ENCODE measurements around the gene GMCL1. TPM values are rescaled to one million over a fixed set of nuclear protein-coding genes. Genes with fewer than 3 reads are reported as not detected.
"Not testable (repeated sequence)": the region's sequence is repeated elsewhere in the genome, so short reads cannot be mapped to it uniquely, and the experiment has no call there.

GMCL1 gene
- total RNA-seq, 1 donor from 2014 or later = 16.3 TPM

DNA sequence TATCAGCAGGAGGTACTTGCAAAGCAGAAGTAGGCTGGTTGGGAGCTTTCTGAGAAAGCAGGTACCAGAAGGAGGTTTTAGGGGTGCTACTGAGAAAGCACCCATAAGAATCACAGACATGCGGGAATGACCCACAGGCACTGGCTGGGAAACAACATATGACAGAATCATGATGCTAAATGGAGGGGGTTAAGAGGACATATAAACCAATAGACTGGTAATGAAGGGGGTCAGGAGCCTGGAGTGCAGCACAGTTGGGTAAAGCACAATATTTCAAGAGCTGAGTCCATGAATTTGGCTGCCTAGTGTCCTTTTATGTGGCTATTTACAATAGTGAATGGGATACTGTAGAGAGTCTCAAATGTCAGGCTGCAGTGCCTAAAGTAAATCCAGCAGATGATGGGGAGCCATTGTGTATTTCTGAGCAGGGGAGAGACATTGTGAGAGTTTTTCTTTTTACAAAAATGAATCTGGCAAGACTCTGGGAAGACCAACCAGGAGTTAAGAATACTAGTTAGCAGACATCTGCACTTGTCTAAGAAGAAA is 27.6 kb upstream of the GMCL1 start:
- Mint-ChIP-seq H3K4me3 (no peak overlapping the region), H3K27ac (no peak overlapping the region), H3K4me1 (peaks cover 48% of the 10 kb centered on the region), H3K27me3 (ENCODE audit: low read depth) (no peaks in the 10 kb centered on the region), H3K9me3 (no peaks in the 10 kb centered on the region), H3K36me3 (peaks cover 19% of the 10 kb centered on the region)
- TF ChIP-seq, protein P1, sequence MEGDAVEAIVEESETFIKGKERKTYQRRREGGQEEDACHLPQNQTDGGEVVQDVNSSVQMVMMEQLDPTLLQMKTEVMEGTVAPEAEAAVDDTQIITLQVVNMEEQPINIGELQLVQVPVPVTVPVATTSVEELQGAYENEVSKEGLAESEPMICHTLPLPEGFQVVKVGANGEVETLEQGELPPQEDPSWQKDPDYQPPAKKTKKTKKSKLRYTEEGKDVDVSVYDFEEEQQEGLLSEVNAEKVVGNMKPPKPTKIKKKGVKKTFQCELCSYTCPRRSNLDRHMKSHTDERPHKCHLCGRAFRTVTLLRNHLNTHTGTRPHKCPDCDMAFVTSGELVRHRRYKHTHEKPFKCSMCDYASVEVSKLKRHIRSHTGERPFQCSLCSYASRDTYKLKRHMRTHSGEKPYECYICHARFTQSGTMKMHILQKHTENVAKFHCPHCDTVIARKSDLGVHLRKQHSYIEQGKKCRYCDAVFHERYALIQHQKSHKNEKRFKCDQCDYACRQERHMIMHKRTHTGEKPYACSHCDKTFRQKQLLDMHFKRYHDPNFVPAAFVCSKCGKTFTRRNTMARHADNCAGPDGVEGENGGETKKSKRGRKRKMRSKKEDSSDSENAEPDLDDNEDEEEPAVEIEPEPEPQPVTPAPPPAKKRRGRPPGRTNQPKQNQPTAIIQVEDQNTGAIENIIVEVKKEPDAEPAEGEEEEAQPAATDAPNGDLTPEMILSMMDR (IDR thresholded peaks at IDR 0.05; ENCODE audit: unreplicated experiment) = no peak
- no peak for DNase-seq (ENCODE audit: low spot score in 2 of 2, unreplicated experiment in 2 of 2)

DNA sequence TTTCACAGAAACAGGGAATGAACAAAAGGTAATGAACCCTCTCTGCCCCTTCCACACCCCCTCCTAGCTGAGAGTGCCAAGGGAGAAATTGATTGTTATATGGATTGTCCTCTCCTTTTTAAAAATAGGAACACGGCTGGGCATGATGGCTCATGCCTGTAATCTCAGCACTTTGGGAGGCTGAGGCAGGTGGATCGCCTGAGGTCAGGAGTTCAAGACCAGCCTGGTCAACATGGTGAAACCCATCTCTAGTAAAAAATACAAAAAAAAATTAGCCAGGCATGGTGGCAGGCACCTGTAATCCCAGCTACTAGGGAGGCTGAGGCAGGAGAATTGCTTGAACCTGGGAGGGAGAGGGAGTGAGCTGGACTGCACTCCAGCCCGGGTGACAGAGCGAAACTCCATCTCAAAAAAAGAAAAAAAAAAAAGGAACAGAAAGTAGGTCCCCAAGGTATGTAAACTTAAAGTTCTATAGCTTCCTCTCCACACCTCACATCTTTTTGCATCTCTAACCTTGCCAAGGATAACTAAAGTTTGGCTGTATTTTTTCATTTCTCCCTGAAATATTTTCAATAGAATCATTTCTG is 26.6 kb upstream of the GMCL1 start:
- Mint-ChIP-seq H3K36me3 (peaks cover 23% of the 10 kb centered on the region), H3K4me1 (peaks cover 37% of the 10 kb centered on the region)
- H3K9me3 Mint-ChIP-seq; DNase-seq (ENCODE audit: low spot score in 2 of 2, unreplicated experiment in 2 of 2); H3K27ac Mint-ChIP-seq; H3K4me3 Mint-ChIP-seq; H3K27me3 Mint-ChIP-seq (ENCODE audit: low read depth): not testable (repeated sequence)

DNA sequence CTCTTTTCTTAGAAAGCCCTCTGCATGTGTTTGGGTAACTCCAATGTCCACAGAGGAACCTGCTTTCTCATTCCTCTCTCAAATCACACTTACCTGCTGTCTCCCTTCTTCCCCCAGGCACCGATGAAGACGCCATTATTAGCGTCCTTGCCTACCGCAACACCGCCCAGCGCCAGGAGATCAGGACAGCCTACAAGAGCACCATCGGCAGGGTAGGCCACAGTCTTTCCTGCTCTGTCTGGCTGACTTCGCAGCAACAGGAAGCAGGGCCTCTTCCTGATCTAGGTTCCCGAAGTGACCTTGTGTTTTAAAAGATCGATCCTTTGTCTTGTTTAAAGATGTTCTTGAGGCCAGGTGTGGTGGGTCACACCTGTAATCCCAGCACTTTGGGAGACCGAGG is 25.0 kb upstream of the GMCL1 start:
- TF ChIP-seq, protein P1 (IDR thresholded peaks at IDR 0.05; ENCODE audit: unreplicated experiment) = no peak
- Mint-ChIP-seq H3K4me1 (peaks cover 24% of the 10 kb centered on the region), H3K36me3 (peaks cover 28% of the 10 kb centered on the region), H3K9me3 (no peaks in the 10 kb centered on the region), H3K4me3 (no peak overlapping the region), H3K27me3 (ENCODE audit: low read depth) (no peaks in the 10 kb centered on the region), H3K27ac (no peak overlapping the region)
- no peak for DNase-seq (ENCODE audit: low spot score in 2 of 2, unreplicated experiment in 2 of 2)

DNA sequence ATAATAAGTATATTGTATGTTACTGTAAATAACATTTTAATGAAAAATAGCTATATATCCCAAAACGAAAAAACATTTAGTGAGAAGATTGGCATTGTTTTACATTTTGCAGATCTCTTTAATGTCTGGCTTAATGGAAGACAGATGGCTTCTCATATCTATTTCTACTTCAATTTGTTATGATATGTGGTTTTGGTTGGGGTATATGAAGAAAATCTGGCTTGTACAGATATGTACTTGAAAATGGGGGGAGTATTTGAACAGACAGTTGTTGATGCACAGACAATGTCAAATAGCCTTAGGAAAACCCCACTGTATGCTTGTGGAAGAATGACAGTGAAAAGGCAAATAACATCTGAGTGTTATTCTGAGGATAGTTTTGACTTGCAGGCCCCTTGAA is 23.6 kb upstream of the GMCL1 start:
- TF ChIP-seq, protein P1 (IDR thresholded peaks at IDR 0.05; ENCODE audit: unreplicated experiment) = no peak
- Mint-ChIP-seq H3K27ac (no peak overlapping the region), H3K27me3 (ENCODE audit: low read depth) (no peaks in the 10 kb centered on the region), H3K4me1 (peaks cover 9% of the 10 kb centered on the region), H3K36me3 (peaks cover 30% of the 10 kb centered on the region), H3K4me3 (no peak overlapping the region), H3K9me3 (no peaks in the 10 kb centered on the region)
- no peak for DNase-seq (ENCODE audit: low spot score in 2 of 2, unreplicated experiment in 2 of 2)

DNA sequence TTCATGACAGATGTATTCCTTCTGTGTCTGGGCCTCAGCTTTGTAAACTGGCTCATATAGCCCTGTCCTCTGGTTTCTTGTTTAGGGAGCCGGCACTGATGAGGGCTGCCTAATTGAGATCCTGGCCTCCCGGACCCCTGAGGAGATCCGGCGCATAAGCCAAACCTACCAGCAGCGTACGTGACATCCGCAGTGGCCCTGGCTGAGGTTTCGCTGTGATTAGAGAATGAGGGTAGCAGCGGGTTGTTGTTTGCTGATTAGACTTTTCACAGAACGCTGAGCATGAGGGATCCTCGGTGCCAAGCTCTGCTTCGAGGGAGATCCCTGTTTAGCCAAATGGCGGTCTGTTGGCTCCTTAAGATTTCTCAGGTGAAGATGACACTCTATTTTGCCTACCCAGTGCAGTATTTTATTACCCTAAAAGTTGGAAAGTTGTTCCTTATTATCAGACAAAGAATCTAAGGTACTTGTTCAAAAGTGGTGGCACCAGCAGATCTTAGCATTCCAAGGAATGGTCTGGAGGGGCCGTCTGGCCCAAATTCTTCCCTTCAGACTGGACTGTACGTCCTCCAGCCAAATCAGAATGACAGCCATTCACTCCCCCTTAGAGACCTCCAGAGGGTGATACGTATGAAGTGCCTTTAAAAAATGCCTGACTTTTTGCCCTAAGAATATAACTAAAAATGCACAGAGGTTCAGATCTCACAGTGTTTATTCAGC is 21.5 kb upstream of the GMCL1 start:
- H3K36me3 Mint-ChIP-seq = peaks cover 31% of the 10 kb centered on the region

DNA sequence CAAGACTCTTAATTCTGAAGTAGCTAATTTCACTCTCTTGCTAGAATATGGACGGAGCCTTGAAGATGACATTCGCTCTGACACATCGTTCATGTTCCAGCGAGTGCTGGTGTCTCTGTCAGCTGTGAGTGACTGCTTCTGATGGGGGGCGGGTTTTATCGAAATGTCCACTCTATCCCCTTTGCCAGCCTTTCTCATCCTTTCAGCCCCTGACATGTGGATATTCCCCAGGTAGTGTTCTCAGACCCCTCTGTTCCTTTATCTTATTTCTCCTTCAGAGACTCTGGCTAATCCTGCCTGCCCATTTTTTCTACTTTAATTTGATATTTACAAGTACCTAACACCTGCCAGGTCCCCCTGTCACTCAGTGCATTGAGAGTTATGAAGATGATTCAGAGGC is 18.9 kb upstream of the GMCL1 start:
- no peaks in the 10 kb centered on the region for H3K9me3 Mint-ChIP-seq

More for the DNA sequence above, 21.5 kb upstream of the GMCL1 start:
- DNase-seq (ENCODE audit: low spot score in 2 of 2, unreplicated experiment in 2 of 2) = no peak
- Mint-ChIP-seq H3K27me3 (ENCODE audit: low read depth) (no peaks in the 10 kb centered on the region), H3K4me1 (peaks cover 2% of the 10 kb centered on the region), H3K4me3 (no peak overlapping the region), H3K27ac (no peak overlapping the region), H3K9me3 (no peaks in the 10 kb centered on the region)
- TF ChIP-seq, protein P1 (IDR thresholded peaks at IDR 0.05; ENCODE audit: unreplicated experiment) = no peak

More for the DNA sequence above, 18.9 kb upstream of the GMCL1 start:
- no peak overlapping the region for H3K27ac Mint-ChIP-seq
- no peaks in the 10 kb centered on the region for H3K4me1 Mint-ChIP-seq
- TF ChIP-seq, protein P1 (IDR thresholded peaks at IDR 0.05; ENCODE audit: unreplicated experiment) = no peak
- H3K36me3 Mint-ChIP-seq = peaks cover 27% of the 10 kb centered on the region
- no peak for DNase-seq (ENCODE audit: low spot score in 2 of 2, unreplicated experiment in 2 of 2)
- no peaks in the 10 kb centered on the region for H3K27me3 Mint-ChIP-seq (ENCODE audit: low read depth)
- H3K4me3 Mint-ChIP-seq = no peak overlapping the region

Measured in mesothelial cell of epicardium (in vitro differentiated cells).